ENCODE measurements around the gene CNTRL. TPM values are rescaled to one million over a fixed set of nuclear protein-coding genes. Genes with fewer than 3 reads are reported as not detected.

The CNTRL gene
- total and polyA plus RNA-seq, 2 of the 8 experiments (the other 6 are each of a cell fraction or from before 2014, with no cell fraction given): 5.1 to 13.9 TPM

DNA sequence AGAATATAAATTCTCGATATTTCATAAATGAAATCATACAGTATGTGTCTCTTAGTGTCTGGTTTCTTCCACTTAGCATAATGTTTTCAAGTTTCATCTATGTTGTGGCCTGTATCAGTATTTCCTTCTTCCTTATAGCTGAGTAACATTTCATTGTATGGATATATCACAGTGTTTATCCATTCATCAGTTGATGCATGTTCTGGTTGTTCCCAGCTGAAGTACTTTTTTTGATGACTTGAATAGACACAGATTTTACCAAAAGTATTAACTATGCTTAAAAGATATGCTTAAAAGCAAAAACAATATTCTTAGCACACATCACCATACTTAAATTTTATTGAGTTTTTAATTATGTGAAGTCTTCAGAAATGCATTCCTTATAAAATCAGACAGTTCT, 114.3 kb downstream of the CNTRL start:
- H2BK5ac ChIP-seq (ENCODE audit: low read depth, low read length): no peak overlapping the region
- no peak overlapping the region for H2AFZ ChIP-seq (ENCODE audit: low read length)
- H2BK15ac ChIP-seq (ENCODE audit: low read length): no peak overlapping the region
- no peak overlapping the region for H3K18ac ChIP-seq (ENCODE audit: extremely low read depth, low read length)
- H3K4ac ChIP-seq (replicated peaks; ENCODE audit: insufficient read length, low read depth, low read length): no peak overlapping the region
- H4K20me1 ChIP-seq (replicated peaks in 1 of 2; ENCODE audit: control insufficient read depth in 1 of 2, insufficient read depth in 2 of 2, low read length in 2 of 2): peaks cover 0 to 3% of the 10 kb centered on the region in 2 experiments
- H3K27me3 ChIP-seq (replicated peaks in 1 of 4; ENCODE audit: control insufficient read depth in 3 of 4, extremely low read depth in 1 of 4, insufficient read depth in 3 of 4, low read length in 3 of 4): no peaks in the 10 kb centered on the region
- no peaks in the 10 kb centered on the region for H3K23me2 ChIP-seq (ENCODE audit: low read depth, low read length)
- H3K14ac ChIP-seq (ENCODE audit: insufficient read length): no peak overlapping the region
- peaks cover 0 to 54% of the 10 kb centered on the region in 2 experiments; a peak in 2 of 4 replicates for H3K79me2 ChIP-seq (ENCODE audit: control insufficient read depth in 1 of 2, insufficient read depth in 2 of 2, low read length in 2 of 2)
- no peak overlapping the region for H2BK20ac ChIP-seq (ENCODE audit: low read length)
- WGBS, 2 experiments (ENCODE audit: extremely low coverage in 1 of 2, insufficient coverage in 1 of 2, insufficient read length in 1 of 2, insufficient replicate concordance in 2 of 2, low coverage in 1 of 2, low lambda C conversion rate in 2 of 2, missing lambda C conversion rate in 1 of 2): 93% methylated on average over 1 of the region's 1 CpG; no CpG with 5 or more reads in 1 of the 2 experiments
- no peak overlapping the region for H4K8ac ChIP-seq (ENCODE audit: extremely low read depth, insufficient read depth, low read length)
- no peak overlapping the region for H3K4me2 ChIP-seq (ENCODE audit: insufficient read depth in 1 of 2, low read depth in 2 of 2, low read length in 2 of 2)
- H3K56ac ChIP-seq (replicated peaks; ENCODE audit: insufficient read length, low read depth, low read length): no peak overlapping the region
- H2AK5ac ChIP-seq (ENCODE audit: low read depth, low read length): no peak overlapping the region
- H3K4me3 ChIP-seq (ENCODE audit: extremely low read depth in 1 of 4, insufficient read depth in 2 of 4, low read depth in 3 of 4, low read length in 4 of 4): no peak overlapping the region
- peaks cover 0 to 3% (median 1%) of the 10 kb centered on the region in 4 experiments; a peak in 2 of 8 replicates for H3K36me3 ChIP-seq (ENCODE audit: control insufficient read depth in 2 of 4, insufficient read depth in 4 of 4, low read length in 3 of 4)
- H3K23ac ChIP-seq (ENCODE audit: insufficient read length): no peak overlapping the region
- ChIA-PET CTCF (ENCODE audit: partially characterized antibody) (interaction anchor here (0.7 to 0.8 kb wide), 2 partner anchors 11 kb away, joined by 3 to 4 read pairs; no protein-coding TSS in a partner anchor), POLR2A (ENCODE audit: partially characterized antibody) (no interaction called here)
- no peak overlapping the region for H4K5ac ChIP-seq (ENCODE audit: insufficient read length, low read depth, low read length)
- H3K9ac ChIP-seq (replicated peaks in 1 of 4; ENCODE audit: extremely low read depth in 1 of 4, low read depth in 3 of 4, low read length in 3 of 4): no peak overlapping the region
- no peak overlapping the region for H3K27ac ChIP-seq (ENCODE audit: low read depth, low read length)
- FAIRE-seq: no peak
- no peaks in the 10 kb centered on the region for H3K79me1 ChIP-seq (ENCODE audit: low read depth, low read length)
- TF ChIP-seq TAF1 (IDR thresholded peaks at IDR 0.05; ENCODE audit: low read depth, low read length) (no peak), CEBPB (IDR thresholded peaks at IDR 0.05; ENCODE audit: low read depth, low read length) (no peak), E2F6 (IDR thresholded peaks at IDR 0.05) (no peak), JUND (IDR thresholded peaks at IDR 0.05; ENCODE audit: low read length) (no peak), JUN (IDR thresholded peaks at IDR 0.05; ENCODE audit: low read depth, low read length) (no peak), EGR1 (IDR thresholded peaks at IDR 0.05; ENCODE audit: borderline replicate concordance, low read depth, low read length) (no peak), GABPA (IDR thresholded peaks at IDR 0.05; ENCODE audit: borderline replicate concordance, insufficient read depth, low read length) (no peak), SP2 (IDR thresholded peaks at IDR 0.05; ENCODE audit: low read length) (no peak), TAF7 (optimal IDR thresholded peaks at IDR 0.05; ENCODE audit: borderline replicate concordance, low read depth, low read length) (no peak)
- TF ChIP-seq, protein P1, sequence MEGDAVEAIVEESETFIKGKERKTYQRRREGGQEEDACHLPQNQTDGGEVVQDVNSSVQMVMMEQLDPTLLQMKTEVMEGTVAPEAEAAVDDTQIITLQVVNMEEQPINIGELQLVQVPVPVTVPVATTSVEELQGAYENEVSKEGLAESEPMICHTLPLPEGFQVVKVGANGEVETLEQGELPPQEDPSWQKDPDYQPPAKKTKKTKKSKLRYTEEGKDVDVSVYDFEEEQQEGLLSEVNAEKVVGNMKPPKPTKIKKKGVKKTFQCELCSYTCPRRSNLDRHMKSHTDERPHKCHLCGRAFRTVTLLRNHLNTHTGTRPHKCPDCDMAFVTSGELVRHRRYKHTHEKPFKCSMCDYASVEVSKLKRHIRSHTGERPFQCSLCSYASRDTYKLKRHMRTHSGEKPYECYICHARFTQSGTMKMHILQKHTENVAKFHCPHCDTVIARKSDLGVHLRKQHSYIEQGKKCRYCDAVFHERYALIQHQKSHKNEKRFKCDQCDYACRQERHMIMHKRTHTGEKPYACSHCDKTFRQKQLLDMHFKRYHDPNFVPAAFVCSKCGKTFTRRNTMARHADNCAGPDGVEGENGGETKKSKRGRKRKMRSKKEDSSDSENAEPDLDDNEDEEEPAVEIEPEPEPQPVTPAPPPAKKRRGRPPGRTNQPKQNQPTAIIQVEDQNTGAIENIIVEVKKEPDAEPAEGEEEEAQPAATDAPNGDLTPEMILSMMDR (IDR thresholded peaks at IDR 0.05; ENCODE audit: control extremely low read depth in 1 of 3, insufficient read depth in 1 of 3, low read depth in 1 of 3, low read length in 3 of 3): no peak
- H3K4me1 ChIP-seq (replicated peaks in 1 of 4; ENCODE audit: control insufficient read depth in 3 of 4, insufficient read depth in 4 of 4, low read length in 3 of 4): no peaks in the 10 kb centered on the region
- DNase-seq (ENCODE audit: low read depth in 1 of 2, low spot score in 2 of 2): no peak
- H4K91ac ChIP-seq (replicated peaks; ENCODE audit: insufficient read length, low read length): no peak overlapping the region
- no peak overlapping the region for H2BK12ac ChIP-seq (ENCODE audit: low read depth, low read length)
- no peak overlapping the region for H2BK120ac ChIP-seq (replicated peaks; ENCODE audit: low read depth, low read length)
- no peaks in the 10 kb centered on the region for H3K9me3 ChIP-seq (ENCODE audit: insufficient read depth in 2 of 2, low read depth in 1 of 2, low read length in 1 of 2)
